HEK293 (cell line): ENCODE measurements around the gene TRMT6.

Experiments
- CTCF ChIA-PET: fragments of 350-600 bp; formaldehyde crosslinking; extraction: SDS; loops from one replicate; lab custom pipeline; 2021; ENCODE audit warnings: antibody characterized with exemption; lab: Yijun Ruan, JAX
- POLR2A ChIA-PET: fragments of 300-600 bp; formaldehyde crosslinking; extraction: SDS; loops from one replicate; lab custom pipeline; 2020; ENCODE audit warnings: antibody characterized with exemption, inconsistent platforms; lab: Yijun Ruan, JAX
- H3K27ac ChIP-seq: fragments of 200-500 bp; sonication (Bioruptor generic); 2 replicates; pipeline ENCODE4 v1.5.1; 2014; ENCODE audit warnings: low read depth, low read length, control low read depth, inconsistent platforms; ENCODE audit errors: extremely low read depth
- H3K36me3 ChIP-seq, 2 experiments: fragments of 200-500 bp in 1 of 2; sonication (Bioruptor generic) in 1 of 2; 1 replicate in 1 of 2; 2 replicates in 1 of 2; pipeline ENCODE4 v1.5.1; 2014 to 2017; ENCODE audit warnings: inconsistent platforms in 2 of 2, low read length in 2 of 2; ENCODE audit not compliant: control insufficient read depth in 2 of 2, insufficient read depth in 1 of 2
- H3K4me1 ChIP-seq: fragments of 200-500 bp; sonication (Bioruptor generic); 2 replicates; pipeline ENCODE4 v1.5.1; 2014; ENCODE audit warnings: mild to moderate bottlenecking, low read length, inconsistent platforms; ENCODE audit not compliant: control insufficient read depth, insufficient read depth
- H3K4me3 ChIP-seq: 2 replicates; pipeline ENCODE4 v1.5.1; 2011; ENCODE audit warnings: low read depth, mild to moderate bottlenecking, control low read depth, low read length, moderate library complexity
- H3K9me3 ChIP-seq: fragments of 200-500 bp; sonication (Bioruptor generic); 2 replicates; pipeline ENCODE4 v1.5.1; 2014; ENCODE audit warnings: low read depth, low read length, inconsistent platforms; ENCODE audit not compliant: control insufficient read depth, insufficient read depth
- EGR2 ChIP-seq: fragments of 450-650 bp; formaldehyde crosslinking; IDR thresholded peaks from 2 replicates; pipeline ENCODE4 v1.5.1; 2016; ENCODE audit warnings: low read depth, missing biosample characterization, missing genetic modification characterization
- GLI2 ChIP-seq: fragments of 450-650 bp; formaldehyde crosslinking; IDR thresholded peaks from 2 replicates; pipeline ENCODE4; 2017; ENCODE audit warnings: missing biosample characterization, missing genetic modification characterization, low read depth, borderline replicate concordance
- PRDM1 ChIP-seq: fragments of 450-650 bp; formaldehyde crosslinking; IDR thresholded peaks from 2 replicates; pipeline ENCODE4; 2016; ENCODE audit warnings: missing biosample characterization, missing genetic modification characterization
- TCF7L2 ChIP-seq: IDR thresholded peaks from 2 replicates; pipeline ENCODE4 v1.6.1; 2011; ENCODE audit warnings: low read depth, mild to moderate bottlenecking, inconsistent platforms, low read length, moderate library complexity, borderline replicate concordance
- WT1 ChIP-seq: fragments of 450-650 bp; formaldehyde crosslinking; IDR thresholded peaks from 2 replicates; pipeline ENCODE4 v1.5.1; 2016; ENCODE audit warnings: missing biosample characterization, missing genetic modification characterization
- ZFP3 ChIP-seq: fragments of 450-650 bp; formaldehyde crosslinking; IDR thresholded peaks from 2 replicates; pipeline ENCODE4 v1.5.1; 2016; ENCODE audit warnings: low read depth, missing biosample characterization, missing genetic modification characterization
- ZNF10 ChIP-seq: fragments of 450-650 bp; formaldehyde crosslinking; IDR thresholded peaks from 2 replicates; pipeline ENCODE4 v1.5.1; 2017; ENCODE audit warnings: missing biosample characterization, missing genetic modification characterization
- ZNF157 ChIP-seq: fragments of 450-650 bp; formaldehyde crosslinking; IDR thresholded peaks from 2 replicates; pipeline ENCODE4 v1.5.1; 2016; ENCODE audit warnings: missing biosample characterization, missing genetic modification characterization
- ZNF16 ChIP-seq: fragments of 450-650 bp; formaldehyde crosslinking; IDR thresholded peaks from 2 replicates; pipeline ENCODE4 v1.5.1; 2016; ENCODE audit warnings: low read depth, missing biosample characterization, missing genetic modification characterization
- ZNF19 ChIP-seq: fragments of 450-650 bp; formaldehyde crosslinking; IDR thresholded peaks from 2 replicates; pipeline ENCODE4; 2016; ENCODE audit warnings: missing biosample characterization, missing genetic modification characterization, low read depth
- ZNF239 ChIP-seq: fragments of 450-650 bp; formaldehyde crosslinking; IDR thresholded peaks from 2 replicates; pipeline ENCODE4 v1.5.1; 2016; ENCODE audit warnings: missing biosample characterization, missing genetic modification characterization
- ZNF350 ChIP-seq: fragments of 450-650 bp; formaldehyde crosslinking; IDR thresholded peaks from 2 replicates; pipeline ENCODE4 v1.5.0; 2017; ENCODE audit warnings: missing biosample characterization, mild to moderate bottlenecking, missing genetic modification characterization
- ZNF366 ChIP-seq: fragments of 450-650 bp; formaldehyde crosslinking; conservative IDR thresholded peaks from 2 replicates; pipeline ENCODE4 v1.5.1; 2016; ENCODE audit warnings: missing biosample characterization, missing genetic modification characterization
- ZNF768 ChIP-seq: fragments of 450-650 bp; formaldehyde crosslinking; IDR thresholded peaks from 2 replicates; pipeline ENCODE4 v1.5.1; 2018; ENCODE audit warnings: missing biosample characterization, mild to moderate bottlenecking, missing genetic modification characterization
- ZNF776 ChIP-seq: fragments of 450-650 bp; formaldehyde crosslinking; IDR thresholded peaks from 2 replicates; pipeline ENCODE4 v1.5.0; 2017; ENCODE audit warnings: missing biosample characterization, missing genetic modification characterization, borderline replicate concordance
- ZSCAN16 ChIP-seq: fragments of 450-650 bp; formaldehyde crosslinking; IDR thresholded peaks from 2 replicates; pipeline ENCODE4 v1.5.1; 2016; ENCODE audit warnings: missing biosample characterization, missing genetic modification characterization
- TF ChIP-seq, protein P1 (sequence below): fragments of 450-650 bp; formaldehyde crosslinking; IDR thresholded peaks from 2 replicates; pipeline ENCODE4 v1.5.1; 2016; ENCODE audit warnings: missing biosample characterization, missing genetic modification characterization, borderline replicate concordance
- TF ChIP-seq, protein P2 (sequence below): fragments of 450-650 bp; formaldehyde crosslinking; IDR thresholded peaks from 2 replicates; pipeline ENCODE4 v1.5.1; 2017; ENCODE audit warnings: missing biosample characterization, missing genetic modification characterization
- TF ChIP-seq, protein P3 (sequence below): fragments of 450-650 bp; formaldehyde crosslinking; IDR thresholded peaks from 2 replicates; pipeline ENCODE4 v1.5.1; 2016; ENCODE audit warnings: missing biosample characterization, missing genetic modification characterization
- TF ChIP-seq, protein P4 (sequence below): fragments of 450-650 bp; formaldehyde crosslinking; IDR thresholded peaks from 2 replicates; pipeline ENCODE4 v1.5.1; 2016; ENCODE audit warnings: missing biosample characterization, missing genetic modification characterization

Gene TRMT6

DNA sequence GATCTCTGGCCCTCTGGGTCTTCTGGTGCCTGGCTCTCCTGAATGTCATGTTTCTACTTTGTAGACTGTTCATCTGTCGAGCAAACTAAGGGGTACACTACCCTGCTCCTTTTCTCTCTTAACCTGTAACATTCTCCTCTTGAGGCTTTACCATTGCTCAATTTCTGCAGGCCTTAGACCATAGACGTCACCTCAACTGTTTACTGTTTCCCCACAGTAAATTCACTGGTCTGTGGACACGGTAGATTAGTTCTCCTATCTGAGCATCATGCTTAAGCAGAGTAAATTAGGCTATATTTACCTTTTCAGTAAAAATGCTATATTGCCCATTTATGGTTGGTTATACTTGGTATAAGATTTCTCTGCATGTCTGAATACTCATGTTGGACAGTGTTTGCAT is 40.6 kb upstream of the TRMT6 start (continued):
- TF ChIP-seq, protein P1, sequence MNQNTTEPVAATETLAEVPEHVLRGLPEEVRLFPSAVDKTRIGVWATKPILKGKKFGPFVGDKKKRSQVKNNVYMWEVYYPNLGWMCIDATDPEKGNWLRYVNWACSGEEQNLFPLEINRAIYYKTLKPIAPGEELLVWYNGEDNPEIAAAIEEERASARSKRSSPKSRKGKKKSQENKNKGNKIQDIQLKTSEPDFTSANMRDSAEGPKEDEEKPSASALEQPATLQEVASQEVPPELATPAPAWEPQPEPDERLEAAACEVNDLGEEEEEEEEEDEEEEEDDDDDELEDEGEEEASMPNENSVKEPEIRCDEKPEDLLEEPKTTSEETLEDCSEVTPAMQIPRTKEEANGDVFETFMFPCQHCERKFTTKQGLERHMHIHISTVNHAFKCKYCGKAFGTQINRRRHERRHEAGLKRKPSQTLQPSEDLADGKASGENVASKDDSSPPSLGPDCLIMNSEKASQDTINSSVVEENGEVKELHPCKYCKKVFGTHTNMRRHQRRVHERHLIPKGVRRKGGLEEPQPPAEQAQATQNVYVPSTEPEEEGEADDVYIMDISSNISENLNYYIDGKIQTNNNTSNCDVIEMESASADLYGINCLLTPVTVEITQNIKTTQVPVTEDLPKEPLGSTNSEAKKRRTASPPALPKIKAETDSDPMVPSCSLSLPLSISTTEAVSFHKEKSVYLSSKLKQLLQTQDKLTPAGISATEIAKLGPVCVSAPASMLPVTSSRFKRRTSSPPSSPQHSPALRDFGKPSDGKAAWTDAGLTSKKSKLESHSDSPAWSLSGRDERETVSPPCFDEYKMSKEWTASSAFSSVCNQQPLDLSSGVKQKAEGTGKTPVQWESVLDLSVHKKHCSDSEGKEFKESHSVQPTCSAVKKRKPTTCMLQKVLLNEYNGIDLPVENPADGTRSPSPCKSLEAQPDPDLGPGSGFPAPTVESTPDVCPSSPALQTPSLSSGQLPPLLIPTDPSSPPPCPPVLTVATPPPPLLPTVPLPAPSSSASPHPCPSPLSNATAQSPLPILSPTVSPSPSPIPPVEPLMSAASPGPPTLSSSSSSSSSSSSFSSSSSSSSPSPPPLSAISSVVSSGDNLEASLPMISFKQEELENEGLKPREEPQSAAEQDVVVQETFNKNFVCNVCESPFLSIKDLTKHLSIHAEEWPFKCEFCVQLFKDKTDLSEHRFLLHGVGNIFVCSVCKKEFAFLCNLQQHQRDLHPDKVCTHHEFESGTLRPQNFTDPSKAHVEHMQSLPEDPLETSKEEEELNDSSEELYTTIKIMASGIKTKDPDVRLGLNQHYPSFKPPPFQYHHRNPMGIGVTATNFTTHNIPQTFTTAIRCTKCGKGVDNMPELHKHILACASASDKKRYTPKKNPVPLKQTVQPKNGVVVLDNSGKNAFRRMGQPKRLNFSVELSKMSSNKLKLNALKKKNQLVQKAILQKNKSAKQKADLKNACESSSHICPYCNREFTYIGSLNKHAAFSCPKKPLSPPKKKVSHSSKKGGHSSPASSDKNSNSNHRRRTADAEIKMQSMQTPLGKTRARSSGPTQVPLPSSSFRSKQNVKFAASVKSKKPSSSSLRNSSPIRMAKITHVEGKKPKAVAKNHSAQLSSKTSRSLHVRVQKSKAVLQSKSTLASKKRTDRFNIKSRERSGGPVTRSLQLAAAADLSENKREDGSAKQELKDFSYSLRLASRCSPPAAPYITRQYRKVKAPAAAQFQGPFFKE (tag by site-specific recombination) = no peak

DNA sequence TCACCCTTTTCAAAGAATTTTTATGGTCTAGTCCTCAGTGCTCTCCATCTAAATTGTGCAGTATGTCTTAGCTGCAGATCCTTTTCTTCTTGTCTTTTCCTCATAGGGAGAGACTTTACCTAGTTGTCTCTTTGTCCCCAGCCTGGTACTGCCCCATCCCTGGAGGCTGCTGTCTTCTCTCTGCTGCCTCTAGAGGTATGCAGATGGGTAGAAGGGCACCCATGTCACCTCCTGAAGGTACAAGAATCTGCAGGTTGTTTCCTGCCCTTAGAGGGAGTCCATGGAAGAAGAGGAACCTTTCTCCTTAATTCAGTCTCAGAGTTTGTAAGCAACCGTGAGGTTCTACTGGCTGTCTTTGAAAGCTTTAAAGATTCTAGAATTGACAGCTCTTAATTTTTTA is 39.2 kb upstream of the TRMT6 start:
- Histone ChIP-seq H3K4me1 (no peaks in the 10 kb centered on the region), H3K36me3 (peaks cover 27 to 88% of the 10 kb centered on the region in 2 experiments), H3K27ac (no peak overlapping the region)
- POLR2A ChIA-PET = interaction anchor here (1.4 kb wide), 1 partner anchor 39 kb away, joined by 4 read pairs; the partner anchor contains the start of gene MCM8
- TF ChIP-seq ZFP3 (no peak), ZNF366 (tag by site-specific recombination) (no peak), ZNF350 (tag by site-specific recombination) (no peak)
- TF ChIP-seq, protein P2, sequence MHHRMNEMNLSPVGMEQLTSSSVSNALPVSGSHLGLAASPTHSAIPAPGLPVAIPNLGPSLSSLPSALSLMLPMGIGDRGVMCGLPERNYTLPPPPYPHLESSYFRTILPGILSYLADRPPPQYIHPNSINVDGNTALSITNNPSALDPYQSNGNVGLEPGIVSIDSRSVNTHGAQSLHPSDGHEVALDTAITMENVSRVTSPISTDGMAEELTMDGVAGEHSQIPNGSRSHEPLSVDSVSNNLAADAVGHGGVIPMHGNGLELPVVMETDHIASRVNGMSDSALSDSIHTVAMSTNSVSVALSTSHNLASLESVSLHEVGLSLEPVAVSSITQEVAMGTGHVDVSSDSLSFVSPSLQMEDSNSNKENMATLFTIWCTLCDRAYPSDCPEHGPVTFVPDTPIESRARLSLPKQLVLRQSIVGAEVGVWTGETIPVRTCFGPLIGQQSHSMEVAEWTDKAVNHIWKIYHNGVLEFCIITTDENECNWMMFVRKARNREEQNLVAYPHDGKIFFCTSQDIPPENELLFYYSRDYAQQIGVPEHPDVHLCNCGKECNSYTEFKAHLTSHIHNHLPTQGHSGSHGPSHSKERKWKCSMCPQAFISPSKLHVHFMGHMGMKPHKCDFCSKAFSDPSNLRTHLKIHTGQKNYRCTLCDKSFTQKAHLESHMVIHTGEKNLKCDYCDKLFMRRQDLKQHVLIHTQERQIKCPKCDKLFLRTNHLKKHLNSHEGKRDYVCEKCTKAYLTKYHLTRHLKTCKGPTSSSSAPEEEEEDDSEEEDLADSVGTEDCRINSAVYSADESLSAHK (tag by site-specific recombination) = no peak
- TF ChIP-seq, protein P3, sequence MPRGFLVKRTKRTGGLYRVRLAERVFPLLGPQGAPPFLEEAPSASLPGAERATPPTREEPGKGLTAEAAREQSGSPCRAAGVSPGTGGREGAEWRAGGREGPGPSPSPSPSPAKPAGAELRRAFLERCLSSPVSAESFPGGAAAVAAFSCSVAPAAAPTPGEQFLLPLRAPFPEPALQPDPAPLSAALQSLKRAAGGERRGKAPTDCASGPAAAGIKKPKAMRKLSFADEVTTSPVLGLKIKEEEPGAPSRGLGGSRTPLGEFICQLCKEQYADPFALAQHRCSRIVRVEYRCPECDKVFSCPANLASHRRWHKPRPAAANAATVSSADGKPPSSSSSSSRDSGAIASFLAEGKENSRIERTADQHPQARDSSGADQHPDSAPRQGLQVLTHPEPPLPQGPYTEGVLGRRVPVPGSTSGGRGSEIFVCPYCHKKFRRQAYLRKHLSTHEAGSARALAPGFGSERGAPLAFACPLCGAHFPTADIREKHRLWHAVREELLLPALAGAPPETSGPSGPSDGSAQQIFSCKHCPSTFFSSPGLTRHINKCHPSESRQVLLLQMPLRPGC = no peak
- TF ChIP-seq, all 188 proteins: peak for 0
- CTCF ChIA-PET = interaction anchor here (0.9 kb wide), 1 partner anchor 12 kb away, joined by 5 read pairs; no protein-coding TSS in a partner anchor
- no peaks in the 10 kb centered on the region for H3K9me3 ChIP-seq
- H3K4me3 ChIP-seq = no peak overlapping the region

DNA sequence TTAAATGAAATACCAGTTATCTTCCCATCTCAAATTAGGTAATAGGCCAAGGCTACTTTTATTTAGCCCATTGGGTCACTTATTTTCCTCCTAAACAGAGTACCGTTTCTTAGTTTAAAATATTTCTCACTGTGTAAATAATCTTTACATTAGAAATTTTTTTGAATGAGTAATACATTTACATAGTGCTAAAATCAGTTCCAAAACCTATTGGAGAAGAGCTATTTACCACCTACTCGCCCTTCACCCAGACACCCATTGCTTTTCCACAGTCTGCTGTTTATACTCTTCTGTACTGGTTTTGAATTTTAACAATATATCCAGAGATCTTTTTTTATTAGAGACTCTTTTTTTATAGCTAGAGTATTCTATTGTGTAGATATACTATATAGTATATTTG is 37.0 kb upstream of the TRMT6 start:
- CTCF ChIA-PET = interaction anchor here (0.7 kb wide), 1 partner anchor 430 kb away, joined by 3 read pairs; no protein-coding TSS in a partner anchor
- Histone ChIP-seq H3K27ac (no peak overlapping the region), H3K4me3 (no peak overlapping the region), H3K36me3 (peaks cover 27 to 91% of the 10 kb centered on the region in 2 experiments), H3K9me3 (no peaks in the 10 kb centered on the region), H3K4me1 (no peaks in the 10 kb centered on the region)
- POLR2A ChIA-PET = no interaction called here
- no peak for TF ChIP-seq ZNF10 (tag by site-specific recombination)
- TF ChIP-seq, protein P4, sequence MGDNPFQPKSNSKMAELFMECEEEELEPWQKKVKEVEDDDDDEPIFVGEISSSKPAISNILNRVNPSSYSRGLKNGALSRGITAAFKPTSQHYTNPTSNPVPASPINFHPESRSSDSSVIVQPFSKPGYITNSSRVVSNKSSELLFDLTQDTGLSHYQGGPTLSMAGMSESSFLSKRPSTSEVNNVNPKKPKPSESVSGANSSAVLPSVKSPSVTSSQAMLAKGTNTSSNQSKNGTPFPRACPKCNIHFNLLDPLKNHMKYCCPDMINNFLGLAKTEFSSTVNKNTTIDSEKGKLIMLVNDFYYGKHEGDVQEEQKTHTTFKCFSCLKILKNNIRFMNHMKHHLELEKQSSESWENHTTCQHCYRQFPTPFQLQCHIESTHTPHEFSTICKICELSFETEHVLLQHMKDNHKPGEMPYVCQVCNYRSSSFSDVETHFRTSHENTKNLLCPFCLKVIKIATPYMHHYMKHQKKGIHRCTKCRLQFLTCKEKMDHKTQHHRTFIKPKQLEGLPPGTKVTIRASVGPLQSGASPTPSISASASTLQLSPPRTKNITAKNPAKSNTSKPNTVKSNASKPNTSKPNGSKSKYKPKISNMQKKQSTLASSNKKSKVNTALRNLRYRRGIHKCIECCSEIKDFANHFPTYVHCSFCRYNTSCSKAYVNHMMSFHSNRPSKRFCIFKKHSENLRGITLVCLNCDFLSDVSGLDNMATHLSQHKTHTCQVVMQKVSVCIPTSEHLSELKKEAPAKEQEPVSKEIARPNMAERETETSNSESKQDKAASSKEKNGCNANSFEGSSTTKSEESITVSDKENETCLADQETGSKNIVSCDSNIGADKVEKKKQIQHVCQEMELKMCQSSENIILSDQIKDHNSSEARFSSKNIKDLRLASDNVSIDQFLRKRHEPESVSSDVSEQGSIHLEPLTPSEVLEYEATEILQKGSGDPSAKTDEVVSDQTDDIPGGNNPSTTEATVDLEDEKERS = no peak
- TF ChIP-seq ZNF16 = no peak
- TF ChIP-seq ZNF157 = no peak
- TF ChIP-seq GLI2 = no peak
- no peak for TF ChIP-seq PRDM1 (tag by site-specific recombination)
- no peak for TF ChIP-seq WT1
- no peak for TF ChIP-seq ZNF239 (tag by site-specific recombination)
- TF ChIP-seq TCF7L2 = no peak
- no peak for TF ChIP-seq ZNF19 (tag by site-specific recombination)
- TF ChIP-seq ZSCAN16 (tag by site-specific recombination) = no peak
- no peak for TF ChIP-seq EGR2 (tag by site-specific recombination)
- no peak for TF ChIP-seq ZNF776 (tag by site-specific recombination)
- no peak for TF ChIP-seq ZNF768 (tag by site-specific recombination)
